Ishikawa (cell line): ENCODE results near the gene OSER1.

Source experiments
- NFIC ChIP-seq: IDR thresholded peaks from 2 replicates; pipeline ENCODE4 v1.6.1; 2012
- TF ChIP-seq, protein P1 (sequence below): IDR thresholded peaks from 2 replicates; pipeline ENCODE4 v1.6.1; 2012

DNA sequence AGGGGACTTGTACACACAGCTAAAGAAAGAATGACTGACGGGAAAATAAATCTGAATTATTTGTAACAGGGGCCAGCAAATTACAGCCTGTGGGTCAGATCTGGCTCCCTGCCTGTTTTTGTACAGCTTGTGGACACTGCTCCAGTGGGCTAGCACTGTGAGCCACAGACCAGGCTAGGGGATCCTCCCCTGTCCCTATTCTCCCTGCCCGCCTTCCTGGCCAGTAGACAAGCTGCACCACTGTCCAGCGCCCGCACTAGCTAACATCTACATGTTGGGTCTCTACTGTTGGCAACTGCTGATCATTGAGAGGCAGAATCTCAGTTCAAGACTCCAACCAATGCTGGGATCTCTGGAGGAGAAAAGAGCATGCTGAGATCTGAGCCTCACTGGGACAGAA lies 10.7 kb downstream of the OSER1 start:
- TF ChIP-seq NFIC: no peak
- TF ChIP-seq, protein P1, sequence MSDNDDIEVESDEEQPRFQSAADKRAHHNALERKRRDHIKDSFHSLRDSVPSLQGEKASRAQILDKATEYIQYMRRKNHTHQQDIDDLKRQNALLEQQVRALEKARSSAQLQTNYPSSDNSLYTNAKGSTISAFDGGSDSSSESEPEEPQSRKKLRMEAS: no peak
